GM06990 (cell line): Measurements from ENCODE around the gene SP3.

Source experiments
- DNase-seq: peaks from one replicate; pipeline ENCODE4 v3.0.0-alpha.2; 2011; ENCODE audit not compliant: insufficient read length; ENCODE audit errors: extremely low read depth
- H3K27me3 ChIP-seq: replicated peaks from 2 replicates; pipeline ENCODE4 v1.6.0; 2011; ENCODE audit warnings: low read length; ENCODE audit not compliant: control insufficient read depth, insufficient read depth
- H3K36me3 ChIP-seq: 2 replicates; pipeline ENCODE4 v1.5.1; 2011; ENCODE audit warnings: low read length; ENCODE audit not compliant: control insufficient read depth, insufficient read depth
- H3K4me3 ChIP-seq: replicated peaks from 2 replicates; pipeline ENCODE4 v1.5.1; 2011; ENCODE audit warnings: low read depth, mild to moderate bottlenecking, control low read depth, low read length
- TF ChIP-seq, protein P1 (sequence below): IDR thresholded peaks from 2 replicates; pipeline ENCODE4 v1.5.1; 2011; ENCODE audit warnings: low read length, control low read depth, mild to moderate bottlenecking, inconsistent platforms; ENCODE audit not compliant: insufficient read depth, poor library complexity, severe bottlenecking

Gene SP3

DNA sequence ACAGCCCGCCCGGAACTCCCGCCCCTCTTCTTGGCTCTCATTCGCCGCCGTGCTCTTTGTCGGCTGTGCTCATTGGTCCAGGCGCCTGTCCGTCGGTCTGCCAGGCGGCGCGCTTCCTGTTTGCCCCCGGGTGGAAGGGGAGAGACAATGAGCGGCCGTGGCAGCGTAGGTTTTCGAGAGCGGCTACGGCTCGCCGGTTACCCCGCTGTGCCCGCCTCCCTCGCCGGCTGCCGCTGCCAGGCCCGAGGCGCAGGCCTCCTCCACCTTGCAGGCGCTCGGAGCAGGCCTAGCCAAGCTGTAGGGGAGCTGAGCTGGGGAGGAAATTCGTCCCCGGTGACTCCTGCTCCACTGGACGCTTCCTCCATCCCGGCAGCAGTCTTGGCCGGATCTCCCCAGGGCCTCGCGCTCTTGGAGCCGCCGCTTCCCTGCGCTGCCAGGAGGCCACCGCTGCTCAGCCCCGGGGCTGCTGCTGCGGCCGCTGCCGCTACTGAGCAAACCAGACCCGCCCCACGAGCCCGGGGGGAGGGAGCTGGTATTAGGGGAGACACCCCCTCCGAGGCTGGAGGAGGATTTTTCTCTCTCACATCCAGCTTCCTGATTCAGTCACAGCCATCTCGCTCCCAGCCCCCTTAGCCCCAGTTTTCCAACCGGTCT is at the start of gene SP3:
Gene SP3, minus strand, starts transcription at position 2 of the 654 bp plus-strand sequence. CDS start 202 bp downstream, outside the sequence.
- peak within 1 kb of the TSS; percentile 92 for H3K4me3 ChIP-seq
- H3K27me3 ChIP-seq: no peaks in the 10 kb centered on the region
- no peaks in the 10 kb centered on the region for H3K36me3 ChIP-seq
- TF ChIP-seq, protein P1, sequence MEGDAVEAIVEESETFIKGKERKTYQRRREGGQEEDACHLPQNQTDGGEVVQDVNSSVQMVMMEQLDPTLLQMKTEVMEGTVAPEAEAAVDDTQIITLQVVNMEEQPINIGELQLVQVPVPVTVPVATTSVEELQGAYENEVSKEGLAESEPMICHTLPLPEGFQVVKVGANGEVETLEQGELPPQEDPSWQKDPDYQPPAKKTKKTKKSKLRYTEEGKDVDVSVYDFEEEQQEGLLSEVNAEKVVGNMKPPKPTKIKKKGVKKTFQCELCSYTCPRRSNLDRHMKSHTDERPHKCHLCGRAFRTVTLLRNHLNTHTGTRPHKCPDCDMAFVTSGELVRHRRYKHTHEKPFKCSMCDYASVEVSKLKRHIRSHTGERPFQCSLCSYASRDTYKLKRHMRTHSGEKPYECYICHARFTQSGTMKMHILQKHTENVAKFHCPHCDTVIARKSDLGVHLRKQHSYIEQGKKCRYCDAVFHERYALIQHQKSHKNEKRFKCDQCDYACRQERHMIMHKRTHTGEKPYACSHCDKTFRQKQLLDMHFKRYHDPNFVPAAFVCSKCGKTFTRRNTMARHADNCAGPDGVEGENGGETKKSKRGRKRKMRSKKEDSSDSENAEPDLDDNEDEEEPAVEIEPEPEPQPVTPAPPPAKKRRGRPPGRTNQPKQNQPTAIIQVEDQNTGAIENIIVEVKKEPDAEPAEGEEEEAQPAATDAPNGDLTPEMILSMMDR: no peak
- peak; percentile 96 for DNase-seq

DNA sequence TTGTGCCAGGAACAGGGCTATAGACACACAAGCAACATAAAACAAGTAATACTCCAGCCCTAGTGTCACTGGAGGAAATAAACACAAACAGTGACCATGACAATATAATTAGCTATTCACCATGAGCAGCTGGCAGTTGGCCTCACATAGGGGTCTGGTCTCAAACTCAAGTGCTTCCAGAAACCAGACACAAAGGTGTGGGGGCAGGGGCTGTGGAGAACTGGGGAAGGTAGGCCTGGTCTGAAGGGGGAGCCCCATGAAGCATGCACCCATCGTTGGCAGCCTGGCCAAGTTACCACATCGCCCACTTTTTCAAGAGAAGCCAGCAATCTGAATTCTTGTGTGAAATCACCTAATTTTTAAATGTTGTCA is 49.5 kb upstream of the SP3 start:
- DNase-seq: no peak
- TF ChIP-seq, protein P1: no peak
- Histone ChIP-seq H3K27me3 (no peaks in the 10 kb centered on the region), H3K4me3 (no peak overlapping the region), H3K36me3 (no peaks in the 10 kb centered on the region)

DNA sequence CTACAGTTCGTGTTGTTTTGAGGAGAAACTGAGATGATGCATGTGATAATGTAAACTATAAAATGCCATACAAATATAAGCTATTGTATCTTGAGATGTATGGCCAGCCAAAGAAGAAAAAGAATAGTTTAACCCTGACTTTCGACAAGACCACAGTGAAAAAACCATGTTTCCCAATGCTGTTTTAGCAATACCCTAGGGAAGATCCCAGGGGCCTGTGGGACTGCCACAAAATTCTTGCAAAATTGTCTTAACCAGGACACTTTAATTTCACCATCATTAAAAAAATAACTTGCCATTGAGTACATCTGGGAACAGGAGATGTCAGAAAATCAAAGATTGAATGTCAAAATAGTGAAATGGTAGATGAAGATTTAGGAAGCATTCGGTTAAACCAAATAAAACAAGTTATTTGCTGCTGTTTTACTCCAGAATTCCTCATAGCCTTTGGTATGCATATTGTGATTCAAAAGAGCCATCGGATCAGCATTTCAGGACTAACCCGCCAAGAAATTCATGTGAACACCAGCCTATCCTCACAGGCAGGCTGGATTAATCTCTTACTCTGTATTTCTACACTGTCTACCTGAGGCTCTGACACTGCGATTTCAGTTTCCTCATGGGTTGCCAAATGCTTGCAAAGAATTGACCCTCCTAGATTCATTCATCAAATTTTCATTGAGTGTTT is 49.0 kb upstream of the SP3 start:
- Histone ChIP-seq H3K4me3 (no peak overlapping the region), H3K36me3 (no peaks in the 10 kb centered on the region), H3K27me3 (no peaks in the 10 kb centered on the region)
- TF ChIP-seq, protein P1: no peak
- DNase-seq: no peak

DNA sequence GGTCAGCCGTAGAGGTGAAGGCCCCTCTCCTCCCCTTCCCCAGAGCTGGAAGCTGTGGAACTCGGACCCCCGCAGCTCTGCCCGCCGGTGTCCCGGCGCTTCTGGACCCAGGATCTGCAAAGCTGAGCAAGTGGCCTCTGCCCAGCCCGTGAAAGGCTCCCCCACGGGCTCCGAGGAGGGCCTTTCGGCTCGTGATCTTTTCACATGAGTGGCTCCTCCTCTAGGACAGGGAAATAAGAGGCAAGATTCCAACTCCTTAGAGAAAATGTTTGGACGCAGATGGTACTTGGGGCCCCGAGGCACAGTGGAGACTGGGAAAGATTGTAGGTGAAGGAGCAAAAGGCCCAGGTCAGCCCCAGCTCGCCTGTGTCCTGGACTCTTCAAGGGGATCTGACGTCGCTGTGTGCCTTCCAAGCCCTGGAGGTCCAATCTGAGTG is 48.2 kb upstream of the SP3 start:
- H3K36me3 ChIP-seq: no peaks in the 10 kb centered on the region
- no peak overlapping the region for H3K4me3 ChIP-seq
- DNase-seq: no peak

DNA sequence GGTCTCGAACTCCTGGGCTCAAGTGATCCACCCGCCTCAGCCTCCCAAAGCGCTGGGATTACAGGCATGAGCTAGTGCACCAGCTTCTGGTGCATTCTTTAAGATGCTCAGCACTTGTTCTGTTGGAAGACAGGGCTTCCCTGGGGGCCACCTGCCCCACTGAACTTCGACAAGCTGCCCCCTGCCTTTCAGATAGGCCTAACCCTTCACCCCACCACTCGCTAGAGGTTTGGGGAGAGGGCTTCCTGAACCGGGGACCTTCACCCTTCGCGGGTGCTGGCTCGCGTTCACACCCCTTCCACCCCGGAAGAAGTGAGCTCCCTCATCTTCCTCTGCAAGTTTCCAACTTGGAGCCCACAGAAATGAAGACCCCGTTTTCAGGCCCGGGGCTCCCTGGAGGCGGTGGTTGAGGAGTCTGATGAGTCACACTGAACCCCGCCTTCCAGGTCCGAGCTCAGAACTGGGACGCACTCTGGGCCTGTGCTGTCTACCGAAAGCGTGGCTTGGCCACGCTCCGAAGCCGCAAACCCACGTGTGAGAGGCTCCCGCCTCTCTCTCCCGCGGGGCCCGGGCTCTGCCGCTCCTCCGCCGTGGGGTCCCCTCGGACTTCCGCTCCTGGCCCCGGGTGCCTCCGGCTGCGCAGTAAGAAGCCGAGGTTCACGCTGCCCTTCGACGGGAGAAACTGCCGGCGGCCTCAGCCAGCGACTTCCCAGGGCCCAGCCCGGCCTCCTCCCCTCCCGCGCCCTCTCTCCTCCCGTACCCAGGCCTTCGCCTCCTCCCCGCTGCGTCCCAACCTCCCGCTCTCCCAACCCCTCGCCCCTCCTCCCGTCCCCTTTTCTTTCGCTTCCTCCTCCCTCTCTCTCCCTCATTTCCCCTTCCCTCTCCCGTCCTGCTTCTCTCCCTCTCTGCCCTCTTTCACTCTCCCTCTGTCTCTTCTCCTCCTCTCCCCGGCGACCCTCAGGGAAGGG is 47.5 kb upstream of the SP3 start:
- no peaks in the 10 kb centered on the region for H3K27me3 ChIP-seq
- DNase-seq: no peak
- H3K4me3 ChIP-seq: peak overlapping the region; percentile 21; the same call in 1 of the 2 replicates
- TF ChIP-seq, protein P1: no peak
- H3K36me3 ChIP-seq: no peaks in the 10 kb centered on the region

More for the DNA sequence above, 48.2 kb upstream of the SP3 start:
- TF ChIP-seq, protein P1: no peak
- H3K27me3 ChIP-seq: no peaks in the 10 kb centered on the region
